Effector CD8-positive, alpha-beta T cell (primary cell): Measurements from ENCODE around the gene AFF3.
"Not testable (repeated sequence)": the region's sequence is repeated elsewhere in the genome, so short reads cannot be mapped to it uniquely, and the experiment has no call there.

Source experiments
- DNase-seq: peaks from one replicate; lab custom pipeline; 2025; lab: John Stamatoyannopoulos, UW
- total RNA-seq, 4 experiments: gene quantifications; one replicate each; lab custom pipeline; 2026; lab: John Stamatoyannopoulos, UW

Gene AFF3, protein sequence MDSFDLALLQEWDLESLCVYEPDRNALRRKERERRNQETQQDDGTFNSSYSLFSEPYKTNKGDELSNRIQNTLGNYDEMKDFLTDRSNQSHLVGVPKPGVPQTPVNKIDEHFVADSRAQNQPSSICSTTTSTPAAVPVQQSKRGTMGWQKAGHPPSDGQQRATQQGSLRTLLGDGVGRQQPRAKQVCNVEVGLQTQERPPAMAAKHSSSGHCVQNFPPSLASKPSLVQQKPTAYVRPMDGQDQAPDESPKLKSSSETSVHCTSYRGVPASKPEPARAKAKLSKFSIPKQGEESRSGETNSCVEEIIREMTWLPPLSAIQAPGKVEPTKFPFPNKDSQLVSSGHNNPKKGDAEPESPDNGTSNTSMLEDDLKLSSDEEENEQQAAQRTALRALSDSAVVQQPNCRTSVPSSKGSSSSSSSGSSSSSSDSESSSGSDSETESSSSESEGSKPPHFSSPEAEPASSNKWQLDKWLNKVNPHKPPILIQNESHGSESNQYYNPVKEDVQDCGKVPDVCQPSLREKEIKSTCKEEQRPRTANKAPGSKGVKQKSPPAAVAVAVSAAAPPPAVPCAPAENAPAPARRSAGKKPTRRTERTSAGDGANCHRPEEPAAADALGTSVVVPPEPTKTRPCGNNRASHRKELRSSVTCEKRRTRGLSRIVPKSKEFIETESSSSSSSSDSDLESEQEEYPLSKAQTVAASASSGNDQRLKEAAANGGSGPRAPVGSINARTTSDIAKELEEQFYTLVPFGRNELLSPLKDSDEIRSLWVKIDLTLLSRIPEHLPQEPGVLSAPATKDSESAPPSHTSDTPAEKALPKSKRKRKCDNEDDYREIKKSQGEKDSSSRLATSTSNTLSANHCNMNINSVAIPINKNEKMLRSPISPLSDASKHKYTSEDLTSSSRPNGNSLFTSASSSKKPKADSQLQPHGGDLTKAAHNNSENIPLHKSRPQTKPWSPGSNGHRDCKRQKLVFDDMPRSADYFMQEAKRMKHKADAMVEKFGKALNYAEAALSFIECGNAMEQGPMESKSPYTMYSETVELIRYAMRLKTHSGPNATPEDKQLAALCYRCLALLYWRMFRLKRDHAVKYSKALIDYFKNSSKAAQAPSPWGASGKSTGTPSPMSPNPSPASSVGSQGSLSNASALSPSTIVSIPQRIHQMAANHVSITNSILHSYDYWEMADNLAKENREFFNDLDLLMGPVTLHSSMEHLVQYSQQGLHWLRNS (N-terminal part only)
- 0 to 3.1 (median 0.74) reads per million in 4 experiments for total RNA-seq

DNA sequence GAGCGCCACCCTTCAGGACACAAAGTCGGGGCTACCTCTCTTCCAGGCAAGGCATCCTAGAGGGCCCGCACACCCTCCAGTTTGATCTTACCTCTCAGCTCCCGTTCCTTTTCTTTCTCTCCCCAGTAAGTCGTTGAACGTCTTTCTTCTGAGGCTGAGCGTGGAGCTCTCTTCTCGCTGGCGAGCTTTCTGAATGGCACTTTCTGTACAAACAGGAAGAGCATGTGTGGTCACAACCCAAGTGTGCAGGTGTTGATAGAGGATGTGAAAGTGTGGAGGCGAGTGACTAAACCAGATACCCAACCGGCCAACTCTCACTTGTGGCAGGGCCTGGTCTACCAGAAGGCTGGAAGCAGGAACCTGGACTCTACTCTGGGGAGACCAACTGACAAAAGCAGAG is at the start of gene AFF3:
Gene AFF3 (minus strand): TSS at position 198 of the 400 bp plus-strand sequence. CDS start 38,136 bp downstream, outside the sequence.
- no peak for DNase-seq

DNA sequence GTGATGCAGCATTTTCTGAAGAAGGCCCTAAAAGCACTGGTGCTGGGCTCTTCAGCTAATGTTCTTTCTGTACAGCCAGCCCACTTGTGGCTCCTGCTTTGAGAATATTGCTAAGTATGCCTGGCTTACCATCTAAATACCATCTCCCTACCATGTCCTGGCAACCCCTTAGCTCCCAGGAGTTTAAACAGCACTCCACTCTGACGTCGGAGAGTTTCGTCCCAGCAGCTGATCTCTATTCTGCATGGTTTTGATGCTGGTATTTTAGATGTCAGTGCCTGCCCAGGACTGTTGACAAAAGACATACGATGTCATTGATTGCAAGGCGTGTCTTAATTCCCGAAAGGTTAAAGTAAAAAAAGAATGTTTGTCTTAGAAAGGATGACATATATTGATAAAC is 47.0 kb upstream of the AFF3 start:
- no peak for DNase-seq

DNA sequence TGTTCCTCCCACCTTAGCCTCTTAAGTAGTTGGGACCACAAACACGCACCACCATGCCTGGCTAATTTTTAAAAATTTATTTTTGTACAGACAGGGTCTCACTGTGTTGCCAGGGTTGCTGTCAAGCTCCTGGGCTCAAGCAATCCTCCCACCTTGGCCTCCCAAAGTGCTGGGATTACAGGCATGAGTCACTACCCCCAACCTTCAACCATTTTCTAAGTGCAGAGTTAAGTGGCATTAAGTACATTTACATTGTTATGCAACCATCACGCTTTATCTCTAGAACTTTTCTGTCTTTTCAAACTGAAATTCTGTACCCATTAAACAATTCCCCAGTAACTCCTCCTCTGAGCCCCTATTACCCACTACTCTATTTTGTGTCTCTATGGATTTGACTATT is 45.9 kb upstream of the AFF3 start:
- no peak for DNase-seq

DNA sequence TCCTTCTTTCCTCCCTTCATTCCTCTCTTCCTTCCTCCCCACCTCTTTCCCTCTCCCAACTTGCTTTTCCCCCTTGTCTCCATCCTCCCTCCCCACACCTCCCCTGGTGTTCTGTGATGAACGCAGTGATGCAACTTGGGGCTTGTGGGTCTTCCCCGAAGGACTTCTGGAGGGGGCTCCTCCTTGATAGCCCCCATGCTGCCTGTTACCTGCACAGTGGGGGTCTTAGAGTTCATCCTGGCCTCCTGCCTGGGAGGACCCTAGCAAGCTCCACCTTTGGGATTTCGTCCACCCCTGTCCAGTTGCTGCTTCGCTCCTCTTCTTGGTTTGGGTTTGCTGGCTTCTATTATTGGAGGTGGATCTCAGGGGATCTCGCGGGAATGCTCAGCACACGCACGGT is 43.7 kb upstream of the AFF3 start:
- no peak for DNase-seq

DNA sequence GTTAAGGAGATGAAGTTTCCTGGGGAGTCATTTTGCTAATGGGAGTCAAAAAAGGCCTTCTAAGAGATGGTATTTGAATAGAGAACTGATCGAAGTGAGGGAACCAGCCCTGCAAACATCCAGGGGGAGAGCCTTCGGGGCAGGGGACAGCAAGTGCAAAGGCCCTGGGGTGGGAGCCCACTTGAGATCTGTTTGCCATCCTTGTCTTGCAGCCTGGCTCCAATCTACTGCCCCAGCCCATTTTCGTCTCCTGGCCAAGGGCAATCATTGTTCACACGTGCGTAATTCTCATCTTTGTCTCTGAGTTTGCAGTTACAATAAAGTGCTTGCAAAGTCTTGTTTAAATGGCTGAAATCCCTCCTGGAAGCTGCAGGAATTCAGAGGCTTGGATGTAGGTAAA is 43.1 kb upstream of the AFF3 start:
- no peak for DNase-seq

DNA sequence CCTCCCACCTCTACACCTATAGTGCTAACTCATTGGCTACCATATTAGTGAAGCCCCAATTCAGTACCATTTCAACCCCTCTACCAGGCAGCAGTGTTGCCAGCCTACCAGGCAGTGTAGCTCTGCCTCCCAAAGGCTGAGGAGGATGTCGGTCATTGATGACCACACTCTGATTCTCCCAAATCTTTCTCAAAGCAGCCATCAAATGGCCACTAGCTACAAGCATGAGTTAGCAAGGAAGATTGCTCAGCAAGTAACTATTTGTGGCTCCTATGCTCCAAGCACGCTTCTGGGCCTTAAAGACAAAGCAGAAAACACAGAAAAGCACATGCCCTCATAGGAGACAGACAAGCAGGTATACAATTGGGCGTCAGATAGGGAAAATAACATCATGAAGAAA is 42.7 kb upstream of the AFF3 start:
- no peak for DNase-seq

DNA sequence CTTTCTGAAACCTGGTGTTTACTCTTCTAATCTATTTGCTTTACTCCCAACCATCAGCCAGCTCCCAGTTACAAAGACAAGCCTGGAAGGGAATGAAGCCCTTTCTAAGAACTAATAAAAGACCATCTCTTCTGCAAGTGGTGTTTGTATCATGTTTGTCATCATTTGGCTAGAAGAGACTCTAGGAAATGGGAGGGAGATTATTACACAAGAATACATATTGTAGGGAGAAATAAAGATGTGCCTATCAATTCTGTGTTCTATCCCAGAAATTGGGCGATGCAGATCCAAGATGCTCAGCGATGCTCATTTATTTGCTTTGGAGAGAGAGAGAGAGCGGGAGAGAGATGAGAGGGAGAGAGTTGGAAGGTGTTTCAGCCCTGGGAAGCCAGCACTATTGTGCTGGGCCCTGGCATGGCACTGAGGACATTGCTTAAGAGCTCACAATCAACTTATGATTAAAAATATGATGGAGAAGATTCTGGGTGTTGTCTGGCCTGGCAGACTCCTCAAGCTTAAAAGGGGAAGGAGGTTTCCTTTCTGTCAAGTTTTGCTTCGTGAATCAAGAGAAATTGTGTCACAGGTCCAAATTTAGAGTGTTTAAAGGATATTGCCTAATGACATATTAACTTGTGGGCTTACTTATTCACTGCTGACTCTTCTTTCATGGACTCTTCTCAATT is 41.8 kb upstream of the AFF3 start:
- DNase-seq, result no peak

DNA sequence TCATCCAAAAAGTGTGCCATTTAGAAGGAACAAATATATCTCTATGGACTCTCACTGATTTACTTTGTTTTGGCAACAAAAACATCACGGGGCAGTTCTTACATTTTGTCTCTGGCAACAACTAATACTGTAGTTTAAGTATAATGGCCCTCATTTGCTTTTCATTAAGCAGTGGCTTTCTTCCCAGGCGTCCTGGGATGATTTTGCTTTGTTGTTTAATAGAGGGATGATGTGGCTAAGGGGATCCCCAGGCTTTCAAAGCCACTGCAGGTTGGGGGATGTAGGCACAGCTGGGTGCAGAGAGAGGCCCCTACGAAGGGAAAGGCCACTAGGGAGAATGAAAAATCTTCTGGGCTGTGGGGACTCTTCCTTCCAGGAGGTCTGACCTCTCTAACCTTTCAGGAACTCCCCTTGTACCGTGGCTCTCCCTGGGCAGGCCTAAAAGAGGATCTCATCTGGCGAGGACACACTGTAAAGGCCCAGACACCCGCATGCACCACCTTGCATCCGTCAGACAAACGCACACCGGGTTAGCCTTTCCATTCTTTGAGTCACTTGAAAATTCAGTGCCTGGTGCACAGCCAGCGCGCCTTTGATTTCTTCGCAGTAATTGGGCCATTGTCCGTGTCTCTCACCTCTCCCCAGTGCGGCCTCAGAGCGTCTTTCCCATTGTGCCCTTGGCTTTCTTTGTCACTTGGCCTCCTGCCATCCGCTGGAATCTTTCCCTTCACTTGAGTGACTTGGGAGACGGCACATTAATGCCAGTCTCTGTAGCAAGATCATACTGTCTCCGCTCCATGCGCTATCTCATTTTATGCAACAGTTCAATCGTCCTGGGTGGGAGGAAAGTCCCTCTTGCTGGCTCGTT is 40.3 kb upstream of the AFF3 start:
- DNase-seq, result no peak

DNA sequence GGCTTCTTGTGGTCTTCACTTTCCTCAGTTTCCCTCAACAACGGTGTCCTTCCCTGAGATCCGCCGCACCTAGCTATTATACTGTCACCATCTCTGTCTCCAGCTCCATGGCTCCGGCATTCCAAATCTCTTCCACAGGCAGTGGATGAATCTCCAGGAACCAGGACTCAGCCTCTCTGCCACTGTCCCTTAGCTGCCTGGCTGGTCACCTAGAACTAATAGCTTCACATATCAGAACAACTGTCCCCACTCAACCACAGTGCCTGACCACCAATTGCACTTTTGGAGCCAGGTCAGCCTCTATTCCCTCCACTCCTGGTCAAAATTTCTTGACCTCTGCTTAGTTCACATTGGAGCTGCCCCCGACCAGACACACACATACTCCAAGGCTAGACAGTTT is 38.1 kb upstream of the AFF3 start:
- no peak for DNase-seq

DNA sequence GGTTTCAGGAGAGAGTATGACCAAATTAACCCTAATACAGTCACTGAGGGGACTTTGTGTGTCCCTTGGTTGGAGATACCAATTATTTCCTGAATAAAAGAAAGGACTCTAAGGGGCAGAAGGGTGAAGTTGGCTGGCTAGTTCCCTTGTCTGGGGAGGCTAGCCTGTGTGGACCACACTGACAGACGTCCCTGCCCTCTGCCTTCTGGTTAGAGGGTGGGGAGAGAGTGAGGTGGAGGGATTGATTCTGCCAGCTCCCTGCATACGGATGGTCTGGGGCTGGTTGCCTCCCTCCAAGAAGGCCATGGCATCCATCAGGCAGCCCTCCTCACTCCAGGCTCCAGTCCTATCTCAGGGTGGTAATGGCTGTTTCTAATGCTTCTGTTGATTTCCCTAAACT is 37.4 kb upstream of the AFF3 start:
- DNase-seq, result no peak

DNA sequence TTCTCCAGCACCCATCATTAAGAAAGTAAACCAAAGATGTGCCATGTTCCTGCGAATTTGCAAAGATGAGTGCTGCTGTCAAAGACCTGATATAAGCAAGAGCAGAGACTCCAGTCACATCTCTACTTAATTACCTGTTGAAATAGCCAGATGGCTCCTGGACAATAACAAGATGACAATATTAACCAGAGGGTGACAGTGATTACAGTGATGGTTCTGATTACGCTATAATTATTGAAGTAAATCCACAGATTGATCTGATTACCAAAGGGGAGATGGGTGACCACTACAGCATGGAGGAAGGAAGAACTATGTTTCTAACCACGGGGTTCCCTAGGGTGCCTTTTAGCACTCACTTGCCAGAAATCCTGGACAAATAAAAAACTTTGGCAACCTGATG is 36.5 kb upstream of the AFF3 start:
- no peak for DNase-seq

DNA sequence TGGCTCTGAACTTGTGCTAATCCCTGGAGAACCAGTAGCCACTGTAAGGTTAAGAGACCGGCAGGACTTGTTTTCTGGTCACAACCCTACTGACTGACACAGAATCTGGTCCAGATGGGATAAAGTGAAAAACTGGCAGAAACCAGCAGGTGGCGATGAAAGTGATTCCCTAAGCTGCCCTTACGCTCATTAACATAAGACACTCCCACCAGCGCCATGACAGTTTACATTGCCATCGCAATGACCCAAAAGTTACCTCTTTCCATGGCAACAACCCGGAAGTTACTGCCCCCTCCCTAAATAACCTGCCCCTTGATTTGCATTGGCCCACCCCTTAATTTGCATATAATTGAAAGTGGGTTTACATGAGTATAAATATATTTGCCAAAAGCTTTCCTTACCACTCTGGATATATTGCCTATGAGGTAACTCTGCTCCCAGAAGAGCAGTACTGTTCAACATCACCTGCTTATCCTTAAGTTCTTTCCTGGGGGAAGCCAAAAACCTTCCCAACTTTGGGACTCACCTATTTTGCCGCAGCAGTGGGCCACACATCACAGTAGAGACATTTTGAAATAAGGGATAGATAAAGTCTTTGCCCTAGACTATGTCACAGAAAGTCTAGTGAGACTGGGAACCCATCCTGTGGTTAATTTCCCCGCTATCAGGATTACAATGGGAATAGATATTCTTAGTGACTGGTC is 35.8 kb upstream of the AFF3 start:
- DNase-seq, result no peak

DNA sequence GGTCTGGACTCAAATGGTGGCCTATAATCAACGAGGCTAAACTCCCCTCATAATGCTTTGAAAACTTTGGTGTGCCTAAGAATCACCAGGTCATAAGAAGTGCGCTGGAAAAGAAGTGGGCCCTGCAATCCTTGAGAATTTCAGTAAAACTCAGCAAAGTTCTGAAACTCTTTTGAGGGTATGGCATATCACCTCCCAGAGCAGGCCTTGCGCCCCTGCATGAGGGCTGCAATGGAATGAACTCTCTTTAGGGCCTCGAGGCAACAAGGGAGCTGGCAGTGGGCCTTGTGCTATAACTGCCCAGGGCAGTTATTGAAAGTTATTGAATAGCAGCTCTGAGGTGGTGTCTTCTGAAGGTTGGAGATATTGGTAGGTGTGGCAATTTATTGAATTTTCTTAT is 34.5 kb upstream of the AFF3 start:
- no peak for DNase-seq

DNA sequence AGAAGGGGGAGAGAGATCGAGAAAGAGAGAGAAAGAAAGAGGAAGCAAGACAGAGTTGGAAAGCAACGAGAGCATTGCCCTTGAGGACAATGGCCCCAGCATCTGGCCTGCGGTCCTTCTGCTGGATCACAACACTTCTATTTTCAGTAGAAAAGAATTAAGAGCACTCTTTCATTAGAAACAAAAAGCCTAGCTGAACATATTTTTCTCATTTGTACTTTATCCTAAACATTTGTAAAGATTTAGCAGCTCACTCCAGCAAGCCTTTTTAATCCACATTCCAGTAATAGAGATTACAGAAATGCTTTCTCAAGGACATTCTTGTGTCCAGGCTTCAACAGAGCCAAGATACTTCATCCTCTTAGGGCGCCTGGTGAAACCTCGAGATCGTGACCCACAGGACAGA is 31.6 kb upstream of the AFF3 start:
- no peak for DNase-seq

DNA sequence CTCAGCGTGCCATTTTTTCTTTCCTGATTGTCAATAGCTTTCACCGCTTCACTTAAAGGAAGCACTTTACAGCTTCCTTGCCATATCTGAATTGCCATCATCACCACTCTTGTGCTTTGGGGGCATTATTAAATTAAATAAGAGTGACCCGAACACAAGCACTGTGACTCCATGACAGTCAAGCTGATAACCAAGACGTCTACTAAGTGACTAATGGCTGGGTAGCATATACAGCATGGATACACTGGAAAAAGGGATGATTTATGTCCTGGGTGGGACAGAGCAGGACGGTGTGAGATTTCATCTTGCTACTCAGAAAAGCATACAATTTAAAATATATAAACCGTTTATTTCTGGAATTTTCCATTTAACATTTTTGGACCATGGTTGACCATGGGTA is 24.3 kb upstream of the AFF3 start:
- no peak for DNase-seq

DNA sequence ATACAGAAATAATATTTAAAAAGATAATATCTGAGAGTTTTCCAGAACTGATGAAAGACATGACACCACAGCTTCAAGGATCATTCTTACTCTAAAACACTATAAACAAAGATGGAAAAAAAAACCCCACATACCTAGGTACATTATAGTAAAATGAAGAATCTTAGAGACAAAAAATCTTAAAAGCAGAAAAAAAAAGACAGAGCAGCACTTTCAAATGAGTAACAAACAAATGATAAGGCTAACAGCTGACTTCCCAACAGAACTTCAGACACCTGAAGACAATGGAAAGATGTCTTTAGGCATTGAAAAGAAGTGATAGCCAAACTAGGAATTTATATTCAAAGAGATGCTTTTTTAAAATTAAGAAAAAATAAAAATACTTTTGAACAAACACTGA is 21.2 kb upstream of the AFF3 start:
- DNase-seq, result no peak

DNA sequence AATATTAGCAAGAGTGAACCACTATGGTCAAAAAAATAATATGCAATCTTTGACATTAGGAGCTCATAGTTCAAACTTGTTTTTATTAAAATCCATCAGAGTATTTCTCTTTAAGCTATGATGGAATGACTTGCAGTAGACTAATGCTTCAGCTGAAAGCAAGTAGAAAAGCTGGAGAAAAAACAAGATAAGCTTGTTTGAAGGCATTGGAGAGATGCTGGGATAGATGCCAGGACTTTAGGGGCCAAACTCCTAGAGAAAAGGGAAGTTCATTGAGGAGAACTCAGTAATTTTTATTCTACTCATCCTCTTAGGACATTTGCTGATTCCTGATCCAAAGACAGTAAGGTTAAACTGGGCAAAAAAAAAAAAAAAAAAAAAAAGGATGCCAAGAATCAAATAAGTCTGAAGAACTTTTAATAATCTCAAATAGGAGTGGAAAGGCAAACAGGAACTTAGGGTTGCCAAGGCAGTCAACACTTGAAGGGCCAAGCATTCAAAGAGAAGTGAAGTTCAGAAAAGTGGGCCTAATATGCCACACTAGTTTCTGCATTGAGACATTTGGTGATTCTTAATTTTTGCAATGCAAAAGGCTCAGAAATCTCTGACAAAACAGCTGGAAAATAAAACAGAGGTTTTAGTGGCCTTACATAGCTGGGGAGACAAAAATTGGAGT is 19.7 kb upstream of the AFF3 start:
- no peak for DNase-seq

DNA sequence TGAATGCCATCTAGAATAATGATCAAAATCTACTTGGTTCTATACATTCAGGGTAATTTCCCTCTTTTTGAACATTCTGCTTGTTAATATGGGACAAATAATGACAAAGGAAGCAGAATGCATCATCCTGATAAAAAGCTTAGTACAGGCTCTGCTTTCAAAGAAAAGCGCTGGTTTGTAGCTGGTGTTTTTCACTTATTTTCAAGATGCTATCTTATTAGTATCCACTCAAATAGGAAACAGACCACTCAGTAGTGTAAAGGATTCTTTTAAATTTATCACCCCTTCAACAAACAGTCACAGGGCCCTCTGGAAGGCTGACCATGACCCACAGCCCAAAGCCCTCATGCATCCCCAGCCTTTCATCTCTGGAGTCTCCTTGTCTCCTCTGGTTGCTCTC is 18.0 kb upstream of the AFF3 start:
- DNase-seq, result no peak

DNA sequence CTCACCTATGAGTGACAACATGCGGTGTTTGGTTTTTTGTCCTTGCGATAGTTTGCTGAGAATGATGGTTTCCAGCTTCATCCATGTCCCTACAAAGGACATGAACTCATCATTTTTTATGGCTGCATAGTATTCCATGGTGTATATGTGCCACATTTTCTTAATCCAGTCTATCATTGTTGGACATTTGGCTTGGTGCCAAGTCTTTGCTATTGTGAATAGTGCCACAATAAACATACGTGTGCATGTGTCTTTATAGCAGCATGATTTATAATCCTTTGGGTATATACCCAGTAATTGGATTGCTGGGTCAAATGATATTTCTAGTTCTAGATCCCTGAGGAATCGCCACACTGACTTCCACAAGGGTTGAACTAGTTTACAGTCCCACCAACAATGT is 9.4 kb upstream of the AFF3 start:
- not testable (repeated sequence) for DNase-seq

DNA sequence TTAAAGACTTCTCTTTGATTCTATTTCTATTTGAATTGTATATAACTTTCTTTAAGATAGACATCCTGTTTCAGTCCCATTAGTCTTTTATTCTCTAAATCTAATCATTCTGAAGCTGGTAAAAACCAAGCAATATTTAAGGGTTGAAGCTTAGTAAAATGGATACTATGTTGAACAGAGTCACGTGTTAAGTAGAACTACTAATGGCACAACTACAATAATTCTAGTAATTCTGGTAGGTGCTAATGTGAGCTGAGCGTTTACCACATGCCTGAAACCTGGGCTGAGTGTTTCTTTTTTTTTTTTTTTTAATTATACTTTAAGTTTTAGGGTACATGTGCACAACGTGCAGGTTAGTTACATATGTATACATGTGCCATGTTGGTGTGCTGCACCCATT is 8.9 kb upstream of the AFF3 start:
- DNase-seq, result no peak
